KMS-11 (cell line): ENCODE data around the gene LSM4.

ENCODE experiments used
- H2AFZ ChIP-seq: fragments of 200-600 bp; sonication (generic); 2 replicates; pipeline ENCODE4 v1.6.1; 2016; ENCODE audit warnings: antibody characterized with exemption, mixed run types, low read depth
- H3K27ac ChIP-seq: fragments of 200-600 bp; sonication (generic); 2 replicates; pipeline ENCODE4 v1.6.1; 2016; ENCODE audit warnings: mild to moderate bottlenecking, mixed run types
- H3K27me3 ChIP-seq: fragments of 200-600 bp; sonication (generic); 2 replicates; pipeline ENCODE4 v1.6.1; 2017; ENCODE audit warnings: mild to moderate bottlenecking, low read depth, mixed run types, moderate library complexity; ENCODE audit not compliant: insufficient read depth
- H3K36me3 ChIP-seq: fragments of 200-600 bp; sonication (generic); 2 replicates; pipeline ENCODE4 v1.6.1; 2017; ENCODE audit warnings: mild to moderate bottlenecking, mixed run types; ENCODE audit not compliant: insufficient read depth
- H3K4me1 ChIP-seq: fragments of 200-600 bp; sonication (generic); 2 replicates; pipeline ENCODE4 v1.6.1; 2016; ENCODE audit warnings: mild to moderate bottlenecking, low read depth, mixed run types; ENCODE audit not compliant: poor library complexity, severe bottlenecking
- H3K4me2 ChIP-seq: fragments of 200-600 bp; sonication (generic); 2 replicates; pipeline ENCODE4 v1.7.0; 2016; ENCODE audit warnings: mild to moderate bottlenecking, mixed run types
- H3K4me3 ChIP-seq: fragments of 200-600 bp; sonication (generic); IDR thresholded peaks from 2 replicates; pipeline ENCODE4 v1.6.1; 2017; ENCODE audit warnings: low read depth, low read length, mixed read lengths; ENCODE audit not compliant: insufficient read depth
- H3K79me2 ChIP-seq: fragments of 200-600 bp; sonication (generic); 2 replicates; pipeline ENCODE4 v1.6.1; 2016; ENCODE audit warnings: low read depth, mixed run types; ENCODE audit not compliant: insufficient read depth
- H3K9ac ChIP-seq: fragments of 200-600 bp; sonication (generic); 2 replicates; pipeline ENCODE4 v1.6.1; 2016; ENCODE audit warnings: mild to moderate bottlenecking, mixed run types
- H4K20me1 ChIP-seq: fragments of 200-600 bp; sonication (generic); 2 replicates; pipeline ENCODE4 v1.6.1; 2016; ENCODE audit warnings: mild to moderate bottlenecking, mixed run types; ENCODE audit not compliant: insufficient read depth
- TF ChIP-seq, protein P1 (sequence below): fragments of 200-600 bp; sonication (generic); conservative IDR thresholded peaks from 2 replicates; pipeline ENCODE4 v1.6.1; 2017; ENCODE audit warnings: low read depth, mild to moderate bottlenecking, antibody characterized with exemption, low read length, moderate library complexity, mixed read lengths

The LSM4 gene

DNA sequence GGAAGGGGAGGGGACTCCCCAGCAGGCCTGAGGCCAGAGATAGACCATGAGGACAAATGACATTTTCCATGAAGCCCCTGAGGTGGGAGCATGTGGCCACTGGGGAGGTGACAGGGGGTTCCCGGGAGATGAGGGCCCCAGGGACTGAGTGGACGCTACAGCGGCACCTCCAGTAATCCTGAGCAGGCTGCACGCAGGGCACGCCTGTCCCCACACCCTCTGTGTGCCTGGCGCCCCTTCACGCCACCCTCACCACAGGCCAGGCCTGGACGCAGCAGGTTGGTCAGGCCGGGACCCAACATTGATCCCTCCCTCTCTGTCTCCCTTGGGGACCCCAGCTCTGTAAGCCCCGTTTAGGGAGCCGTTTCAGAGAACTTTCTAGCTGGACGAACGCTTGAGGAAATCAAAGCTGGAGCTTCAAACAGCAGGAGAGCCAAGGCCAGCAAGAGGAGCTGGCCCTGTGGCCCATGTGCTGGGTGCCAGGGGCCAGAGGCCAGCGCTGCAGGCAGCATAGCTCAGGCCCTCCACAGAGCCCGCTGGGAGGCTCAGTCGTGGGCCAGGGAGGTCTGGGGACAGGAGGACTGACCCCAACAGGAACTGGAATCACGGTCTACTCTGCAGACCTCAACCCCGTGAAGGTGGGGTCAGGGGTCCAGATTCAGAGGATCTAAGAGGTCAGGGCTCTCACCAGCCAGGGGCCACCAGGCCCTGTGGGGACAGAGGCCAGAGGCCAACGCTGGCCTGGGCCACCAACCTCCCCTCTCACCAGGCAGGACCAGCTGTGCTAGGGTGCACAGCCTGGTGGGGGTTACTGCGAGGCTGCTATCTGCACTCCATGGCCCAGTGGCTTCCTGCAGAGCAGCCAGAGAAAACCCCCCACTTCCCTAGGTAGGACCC is 14.6 kb downstream of the LSM4 start:
- Histone ChIP-seq H3K27ac (no peak overlapping the region), H3K36me3 (no peaks in the 10 kb centered on the region; the same call in 1 of the 2 replicates), H3K79me2 (no peaks in the 10 kb centered on the region), H3K27me3 (no peaks in the 10 kb centered on the region), H3K9ac (no peak overlapping the region), H3K4me1 (peaks cover 30% of the 10 kb centered on the region), H4K20me1 (no peaks in the 10 kb centered on the region), H2AFZ (no peak overlapping the region), H3K4me3 (no peak overlapping the region), H3K4me2 (no peak overlapping the region)
- TF ChIP-seq, protein P1, sequence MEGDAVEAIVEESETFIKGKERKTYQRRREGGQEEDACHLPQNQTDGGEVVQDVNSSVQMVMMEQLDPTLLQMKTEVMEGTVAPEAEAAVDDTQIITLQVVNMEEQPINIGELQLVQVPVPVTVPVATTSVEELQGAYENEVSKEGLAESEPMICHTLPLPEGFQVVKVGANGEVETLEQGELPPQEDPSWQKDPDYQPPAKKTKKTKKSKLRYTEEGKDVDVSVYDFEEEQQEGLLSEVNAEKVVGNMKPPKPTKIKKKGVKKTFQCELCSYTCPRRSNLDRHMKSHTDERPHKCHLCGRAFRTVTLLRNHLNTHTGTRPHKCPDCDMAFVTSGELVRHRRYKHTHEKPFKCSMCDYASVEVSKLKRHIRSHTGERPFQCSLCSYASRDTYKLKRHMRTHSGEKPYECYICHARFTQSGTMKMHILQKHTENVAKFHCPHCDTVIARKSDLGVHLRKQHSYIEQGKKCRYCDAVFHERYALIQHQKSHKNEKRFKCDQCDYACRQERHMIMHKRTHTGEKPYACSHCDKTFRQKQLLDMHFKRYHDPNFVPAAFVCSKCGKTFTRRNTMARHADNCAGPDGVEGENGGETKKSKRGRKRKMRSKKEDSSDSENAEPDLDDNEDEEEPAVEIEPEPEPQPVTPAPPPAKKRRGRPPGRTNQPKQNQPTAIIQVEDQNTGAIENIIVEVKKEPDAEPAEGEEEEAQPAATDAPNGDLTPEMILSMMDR = no peak

DNA sequence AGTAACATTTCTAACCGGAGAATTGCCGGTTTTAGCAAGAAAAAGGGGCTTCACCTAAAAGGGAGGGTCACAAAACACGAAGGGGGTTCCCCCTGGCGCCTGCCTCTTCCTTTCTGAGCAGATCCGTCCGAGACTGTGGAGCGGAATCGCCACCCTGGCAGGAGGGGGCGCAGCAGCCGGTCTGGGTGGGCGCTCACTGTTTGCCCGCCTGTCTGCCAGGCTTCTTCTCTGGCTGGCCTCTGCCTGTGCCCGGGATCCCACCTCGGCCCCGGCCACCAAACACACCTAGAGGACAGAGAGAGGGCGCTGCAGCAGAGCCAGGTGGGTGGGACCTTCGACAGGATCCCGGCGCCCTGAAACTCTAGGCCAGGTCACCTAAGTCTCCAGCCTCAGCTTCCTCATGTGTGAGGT is 15.6 kb downstream of the LSM4 start:
- Histone ChIP-seq H3K4me2 (no peak overlapping the region), H3K4me1 (peaks cover 38% of the 10 kb centered on the region), H3K27ac (no peak overlapping the region; the same call in 1 of the 2 replicates), H3K9ac (no peak overlapping the region), H3K79me2 (no peaks in the 10 kb centered on the region), H3K4me3 (no peak overlapping the region), H3K27me3 (no peaks in the 10 kb centered on the region), H4K20me1 (no peaks in the 10 kb centered on the region), H3K36me3 (no peaks in the 10 kb centered on the region; the same call in 1 of the 2 replicates), H2AFZ (no peak overlapping the region)
- TF ChIP-seq, protein P1 = no peak

DNA sequence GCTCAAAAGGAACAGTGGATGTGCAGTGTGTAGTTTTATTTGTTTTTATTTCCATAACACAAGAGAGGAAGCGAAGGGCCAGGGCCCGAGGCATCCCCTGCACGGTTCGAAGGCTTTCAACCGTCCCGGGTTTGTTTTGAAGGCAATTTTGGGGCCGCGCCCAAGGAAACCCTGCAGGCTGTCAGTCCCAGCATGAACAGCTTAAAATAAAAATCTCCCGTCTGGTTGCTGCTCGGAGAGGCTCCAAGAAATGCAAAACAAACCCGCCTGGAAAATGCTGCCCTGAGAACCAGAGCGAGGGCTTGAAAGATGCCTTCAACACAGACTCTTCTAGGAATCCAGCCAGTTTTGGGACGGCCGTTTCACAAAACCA is 16.0 kb downstream of the LSM4 start:
- Histone ChIP-seq H3K4me3 (no peak overlapping the region), H3K27me3 (no peaks in the 10 kb centered on the region), H4K20me1 (no peaks in the 10 kb centered on the region), H3K36me3 (no peaks in the 10 kb centered on the region; the same call in 1 of the 2 replicates), H3K27ac (no peak overlapping the region; the same call in 1 of the 2 replicates), H3K4me2 (no peak overlapping the region), H3K4me1 (peaks cover 38% of the 10 kb centered on the region), H2AFZ (no peak overlapping the region), H3K79me2 (no peaks in the 10 kb centered on the region), H3K9ac (no peak overlapping the region)
- TF ChIP-seq, protein P1 = no peak

DNA sequence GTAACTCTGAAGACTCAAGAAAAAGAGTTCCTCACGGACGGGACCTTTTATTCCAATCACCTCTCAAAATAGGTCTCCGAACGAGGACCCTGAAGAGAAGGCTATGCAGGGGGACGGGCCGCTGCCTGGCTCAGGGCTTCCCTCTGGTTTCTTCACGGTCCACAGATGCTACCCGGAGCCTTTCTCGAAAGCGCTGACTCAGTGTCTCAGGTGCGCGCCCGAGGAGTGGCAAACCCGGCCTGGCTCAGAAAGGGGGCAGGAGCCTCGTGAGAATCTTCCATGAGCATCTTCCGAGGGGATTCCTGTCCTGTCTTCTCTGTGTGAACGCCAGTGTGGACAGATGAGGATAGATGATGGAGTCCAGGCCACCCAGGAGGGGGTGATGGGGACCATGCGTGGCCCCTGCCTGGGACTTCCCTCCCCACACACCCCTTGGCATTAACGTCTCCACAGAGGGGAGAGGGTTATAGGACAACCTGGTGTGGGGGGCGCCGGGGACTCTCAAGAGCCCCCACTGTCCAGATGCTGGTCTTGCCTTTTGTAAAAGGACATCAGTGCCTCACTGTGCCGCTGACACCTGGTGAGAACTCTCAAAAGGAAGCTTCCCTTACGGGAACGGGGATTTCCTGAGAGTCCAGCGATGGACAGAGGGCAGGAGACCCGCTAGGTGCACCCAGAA is 16.5 kb downstream of the LSM4 start:
- H3K36me3 ChIP-seq = no peaks in the 10 kb centered on the region; the same call in 1 of the 2 replicates
- H3K4me2 ChIP-seq = no peak overlapping the region; the same call in 1 of the 2 replicates
- H3K27me3 ChIP-seq = no peaks in the 10 kb centered on the region
- no peaks in the 10 kb centered on the region for H4K20me1 ChIP-seq
- no peak overlapping the region for H2AFZ ChIP-seq
- H3K79me2 ChIP-seq = no peaks in the 10 kb centered on the region
- no peak overlapping the region; the same call in 1 of the 2 replicates for H3K27ac ChIP-seq
- no peak overlapping the region for H3K4me3 ChIP-seq
- peaks cover 38% of the 10 kb centered on the region for H3K4me1 ChIP-seq
- H3K9ac ChIP-seq = no peak overlapping the region
- TF ChIP-seq, protein P1 = no peak
